SH-SY5Y (cell line): ENCODE results near the gene STYXL1.

Source experiments
- GATA2 ChIP-seq: IDR thresholded peaks from 2 replicates; pipeline ENCODE4 v1.6.1; 2011; ENCODE audit warnings: mild to moderate bottlenecking, low read depth, low read length
- GATA3 ChIP-seq: IDR thresholded peaks from 2 replicates; pipeline ENCODE4 v1.6.1; 2011; ENCODE audit warnings: low read depth, mild to moderate bottlenecking, low read length, moderate library complexity

The STYXL1 gene

DNA sequence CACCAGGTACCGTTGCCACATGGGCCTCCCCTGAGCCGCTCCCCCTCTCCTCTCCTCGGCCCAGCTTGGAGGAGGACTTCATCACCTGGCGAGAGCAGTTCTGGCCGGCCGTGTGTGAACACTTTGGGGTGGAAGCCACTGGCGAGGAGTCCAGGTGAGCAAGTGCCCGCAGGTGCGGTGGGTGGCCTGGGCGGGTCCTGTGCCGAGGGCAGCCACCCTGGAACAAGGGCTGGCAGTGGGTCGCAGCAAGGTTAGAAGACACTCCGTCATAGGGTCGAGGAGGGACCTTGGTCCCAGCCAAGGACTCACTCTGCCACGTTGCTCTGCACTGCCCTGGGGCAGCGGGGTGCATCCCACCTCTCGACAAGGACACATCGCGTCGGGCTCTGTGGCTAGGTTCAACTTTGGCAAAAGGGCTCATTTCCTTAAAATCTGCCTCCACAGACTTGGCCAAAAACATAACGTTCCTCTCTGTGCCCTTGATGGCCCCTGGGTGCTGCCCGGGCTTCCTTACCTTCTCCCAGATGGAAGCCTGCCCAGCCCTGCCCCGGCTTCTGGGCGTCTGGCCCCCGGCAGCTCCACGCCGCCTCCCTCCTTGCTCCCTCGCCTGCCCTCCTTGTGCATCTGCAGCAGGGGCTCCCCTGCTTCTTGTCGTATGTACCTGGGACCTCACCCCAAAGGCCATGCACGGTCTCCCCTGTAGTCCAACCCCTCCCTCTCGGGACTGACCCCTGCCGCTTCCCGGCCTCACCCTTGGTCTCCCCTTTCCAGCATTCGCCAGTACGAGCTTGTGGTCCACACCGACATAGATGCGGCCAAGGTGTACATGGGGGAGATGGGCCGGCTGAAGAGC, 66.1 kb downstream of the STYXL1 start:
- TF ChIP-seq GATA3 (no peak), GATA2 (no peak)

DNA sequence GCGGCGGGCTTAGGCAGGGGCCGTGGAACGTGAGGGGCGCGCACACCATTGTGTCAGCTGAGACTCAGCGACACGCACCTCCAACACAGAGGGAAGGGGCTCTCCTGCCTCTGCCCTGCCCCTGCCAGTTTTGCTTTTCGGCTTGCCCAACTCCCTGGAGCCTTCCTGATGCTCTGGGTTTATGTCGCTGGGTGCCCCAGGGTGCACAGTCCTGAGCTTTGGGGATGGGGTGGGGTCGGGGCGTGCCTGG, 66.7 kb downstream of the STYXL1 start:
- no peak for TF ChIP-seq GATA3
- TF ChIP-seq GATA2, result no peak

- TF ChIP-seq GATA2 (no peak), GATA3 (no peak)
These were observed 67.2 kb downstream of the STYXL1 start for GRCh38 chr7:75980430-75981202.

- TF ChIP-seq GATA3, result no peak
- TF ChIP-seq GATA2, result no peak
These were observed 67.9 kb downstream of the STYXL1 start for GRCh38 chr7:75979759-75980429.

DNA sequence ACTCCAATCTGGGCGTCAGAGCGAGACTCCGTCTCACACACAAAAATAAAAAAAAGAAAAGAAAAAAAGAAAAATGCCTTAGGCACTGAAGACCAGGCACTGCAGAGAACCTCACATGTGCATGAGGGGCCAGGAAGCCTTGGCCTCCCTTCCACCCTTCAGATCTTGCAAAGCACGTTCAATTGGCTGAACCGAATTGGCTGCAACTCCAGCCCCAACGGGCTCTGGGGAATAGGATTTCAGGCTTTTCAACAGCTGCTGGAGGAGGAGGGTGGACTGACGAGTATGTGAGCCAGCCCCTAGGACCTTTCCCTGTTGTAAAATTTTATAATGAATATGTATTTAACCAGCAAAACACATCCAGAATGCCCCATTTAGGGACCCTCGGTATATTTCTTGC, 70.1 kb downstream of the STYXL1 start:
- no peak for TF ChIP-seq GATA3
- TF ChIP-seq GATA2, result no peak

DNA sequence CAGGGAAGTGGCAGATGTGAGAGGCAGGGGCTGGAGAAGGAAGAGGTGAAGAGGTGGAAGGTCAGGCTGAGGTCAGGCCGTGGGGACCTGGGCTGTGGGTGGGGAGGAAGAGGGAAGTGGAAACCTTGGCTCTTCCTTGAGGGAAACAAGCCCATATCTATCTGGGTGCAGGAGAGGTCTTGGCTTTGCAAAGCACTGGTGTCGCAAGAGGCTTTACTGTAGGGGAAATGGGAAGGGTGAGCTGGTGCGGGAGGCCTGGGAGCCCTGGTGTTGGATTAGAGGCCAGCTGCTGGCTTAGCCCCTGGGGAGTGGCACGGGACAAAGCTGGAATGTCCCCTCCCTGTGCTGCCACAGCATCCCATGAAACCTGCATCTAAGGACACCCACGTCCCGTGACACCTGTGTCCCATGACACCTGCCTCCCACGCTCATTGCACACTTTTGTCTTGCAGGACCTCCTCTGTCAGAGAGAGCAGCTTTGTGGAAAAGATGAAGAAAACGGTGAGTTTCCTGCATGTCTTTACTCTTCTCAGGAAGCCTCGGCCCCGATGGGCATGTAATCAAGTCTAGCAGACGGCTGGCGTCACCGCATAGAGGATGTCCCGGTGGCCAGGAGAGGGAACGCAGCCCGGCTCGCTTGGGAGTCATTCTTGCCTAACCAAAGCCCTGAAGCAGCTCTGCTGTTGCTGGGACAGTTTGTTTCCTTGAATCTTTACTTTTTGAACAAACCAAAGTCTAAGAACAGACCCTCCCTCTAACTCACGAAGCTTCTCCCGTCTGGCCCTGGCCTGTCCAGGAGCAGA, 75.6 kb downstream of the STYXL1 start:
- TF ChIP-seq GATA3, result no peak
- TF ChIP-seq GATA2, result no peak

GRCh38 chr7:75971309-75971960, 76.4 kb downstream of the STYXL1 start:
- TF ChIP-seq GATA3 (no peak), GATA2 (no peak)

DNA sequence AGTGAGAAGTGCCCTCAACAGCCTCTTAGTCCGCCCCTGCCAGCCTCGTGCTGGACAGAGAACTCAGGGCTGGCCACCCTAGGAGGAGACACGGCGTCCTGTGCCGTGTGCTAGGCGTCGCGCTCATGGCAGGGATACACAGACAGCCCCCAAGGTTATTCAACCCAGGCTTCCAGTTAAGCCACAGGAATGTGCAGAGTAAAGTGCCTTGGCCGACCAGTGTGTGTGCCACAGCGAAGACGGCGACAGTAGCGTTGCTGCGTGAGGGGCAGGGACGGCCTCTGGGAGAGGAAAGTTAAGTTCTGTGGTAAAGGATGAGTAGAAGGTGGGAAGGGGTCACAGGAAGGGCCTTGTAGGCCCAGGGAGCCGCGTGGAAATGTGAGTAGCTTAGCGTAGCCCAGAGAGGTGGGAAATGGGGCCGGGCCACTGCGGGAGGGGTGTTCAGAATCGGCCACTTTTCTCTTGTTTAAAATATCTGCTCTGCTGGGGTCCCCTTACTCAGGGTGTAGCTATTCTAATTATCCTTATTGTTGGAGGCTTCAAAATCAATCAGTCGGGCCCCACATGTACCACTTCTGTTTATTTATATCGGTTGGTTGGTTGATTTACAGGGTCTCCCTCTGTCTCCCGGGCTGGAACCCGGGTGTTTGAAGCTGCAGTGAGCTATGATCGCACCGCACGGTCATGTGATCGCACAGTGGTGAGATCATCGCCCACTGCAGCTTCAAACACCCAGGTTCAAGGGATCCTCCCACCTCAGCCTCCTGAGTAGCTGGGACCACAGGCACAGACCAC, 77.9 kb downstream of the STYXL1 start:
- TF ChIP-seq GATA3 (no peak), GATA2 (no peak)

GRCh38 chr7:75969182-75969581, 78.6 kb downstream of the STYXL1 start:
- TF ChIP-seq GATA3 (no peak), GATA2 (no peak)

DNA sequence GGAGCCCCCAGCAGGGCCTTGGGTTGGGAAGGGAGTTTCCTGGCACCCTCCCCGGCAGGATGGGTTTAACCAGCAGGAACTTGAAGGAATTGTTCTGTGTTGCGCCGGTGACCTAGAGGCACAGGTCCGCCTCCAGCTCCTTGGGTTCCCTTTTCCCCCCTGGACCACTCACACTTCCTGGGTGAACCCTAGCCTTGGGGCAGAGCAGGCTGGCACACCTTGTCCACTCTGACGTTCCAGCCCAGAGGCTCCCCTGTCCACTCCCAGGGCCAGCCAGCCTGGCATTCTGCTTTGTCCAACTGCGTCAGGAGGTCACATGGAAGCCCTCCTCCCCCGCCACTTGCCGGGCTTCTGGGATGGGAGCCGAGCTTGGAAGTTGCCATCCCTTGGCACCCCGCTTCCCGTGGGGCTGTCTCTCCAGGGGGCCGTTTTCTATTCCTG, 79.2 kb downstream of the STYXL1 start:
- TF ChIP-seq GATA3 (no peak), GATA2 (no peak)

GRCh38 chr7:75968012-75968411, 79.8 kb downstream of the STYXL1 start:
- TF ChIP-seq GATA2 (no peak), GATA3 (no peak)

- TF ChIP-seq GATA2 (no peak), GATA3 (no peak)
These were observed 80.3 kb downstream of the STYXL1 start for GRCh38 chr7:75967487-75967997.
